ENCODE data around the gene DHX32.

DNA sequence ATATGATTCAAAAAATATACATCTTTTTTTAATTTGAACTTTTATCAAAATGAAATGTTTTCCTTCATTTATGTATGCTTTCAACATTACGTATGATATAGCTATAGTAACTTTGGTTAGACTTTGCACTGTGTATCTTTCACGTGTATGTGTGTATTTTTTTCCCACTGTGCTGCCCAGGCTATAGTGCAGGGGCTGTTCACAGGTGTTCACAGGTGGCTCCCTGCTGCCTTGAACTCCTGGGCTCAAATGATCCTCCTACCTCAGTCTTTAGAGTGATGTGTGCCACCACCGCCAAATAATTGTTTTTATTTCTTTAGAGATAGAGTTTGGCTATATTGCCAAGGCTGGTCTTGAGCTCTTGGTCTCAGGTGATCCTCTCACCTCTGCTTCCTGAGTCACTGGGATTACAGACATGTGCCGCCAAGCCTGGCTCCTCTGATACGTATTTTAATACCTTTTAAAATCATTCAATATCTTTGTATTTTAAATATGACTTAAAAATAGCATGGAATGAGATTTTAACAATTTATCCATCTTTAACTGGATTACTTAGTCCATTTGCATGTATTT is 44.3 kb upstream of the DHX32 start:
- no peak for TF ChIP-seq CTCF (IDR thresholded peaks at IDR 0.05; ENCODE audit: low read depth, low read length)
- TF ChIP-seq EZH2phosphoT487 (IDR thresholded peaks at IDR 0.05; ENCODE audit: low read depth): no peak
